Measurements from ENCODE around the gene PCDHA3.
"Not testable (repeated sequence)": the region's sequence is repeated elsewhere in the genome, so short reads cannot be mapped to it uniquely, and the experiment has no call there.

DNA sequence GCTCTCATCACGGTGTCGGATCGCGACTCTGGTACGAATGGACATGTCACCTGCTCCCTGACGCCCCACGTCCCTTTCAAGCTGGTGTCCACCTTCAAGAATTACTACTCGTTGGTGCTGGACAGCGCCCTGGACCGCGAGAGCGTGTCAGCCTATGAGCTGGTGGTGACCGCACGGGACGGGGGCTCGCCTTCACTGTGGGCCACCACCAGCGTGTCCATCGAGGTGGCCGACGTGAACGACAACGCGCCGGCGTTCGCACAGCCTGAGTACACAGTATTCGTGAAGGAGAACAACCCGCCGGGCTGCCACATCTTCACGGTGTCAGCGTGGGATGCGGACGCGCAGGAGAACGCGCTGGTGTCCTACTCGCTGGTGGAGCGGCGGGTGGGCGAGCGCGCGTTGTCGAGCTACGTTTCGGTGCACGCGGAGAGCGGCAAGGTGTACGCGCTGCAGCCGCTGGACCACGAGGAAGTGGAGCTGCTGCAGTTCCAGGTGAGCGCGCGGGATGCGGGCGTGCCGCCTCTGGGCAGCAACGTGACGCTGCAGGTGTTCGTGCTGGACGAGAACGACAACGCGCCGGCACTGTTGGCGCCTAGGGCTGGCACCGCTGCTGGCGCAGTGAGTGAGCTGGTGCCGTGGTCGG is 4.7 kb upstream of the PCDHA3 start:
- TF ChIP-seq, protein P1, sequence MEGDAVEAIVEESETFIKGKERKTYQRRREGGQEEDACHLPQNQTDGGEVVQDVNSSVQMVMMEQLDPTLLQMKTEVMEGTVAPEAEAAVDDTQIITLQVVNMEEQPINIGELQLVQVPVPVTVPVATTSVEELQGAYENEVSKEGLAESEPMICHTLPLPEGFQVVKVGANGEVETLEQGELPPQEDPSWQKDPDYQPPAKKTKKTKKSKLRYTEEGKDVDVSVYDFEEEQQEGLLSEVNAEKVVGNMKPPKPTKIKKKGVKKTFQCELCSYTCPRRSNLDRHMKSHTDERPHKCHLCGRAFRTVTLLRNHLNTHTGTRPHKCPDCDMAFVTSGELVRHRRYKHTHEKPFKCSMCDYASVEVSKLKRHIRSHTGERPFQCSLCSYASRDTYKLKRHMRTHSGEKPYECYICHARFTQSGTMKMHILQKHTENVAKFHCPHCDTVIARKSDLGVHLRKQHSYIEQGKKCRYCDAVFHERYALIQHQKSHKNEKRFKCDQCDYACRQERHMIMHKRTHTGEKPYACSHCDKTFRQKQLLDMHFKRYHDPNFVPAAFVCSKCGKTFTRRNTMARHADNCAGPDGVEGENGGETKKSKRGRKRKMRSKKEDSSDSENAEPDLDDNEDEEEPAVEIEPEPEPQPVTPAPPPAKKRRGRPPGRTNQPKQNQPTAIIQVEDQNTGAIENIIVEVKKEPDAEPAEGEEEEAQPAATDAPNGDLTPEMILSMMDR (conservative IDR thresholded peaks at IDR 0.05) = not testable (repeated sequence)
- TF ChIP-seq ZFX (IDR thresholded peaks at IDR 0.05) = not testable (repeated sequence)

Measured in C4-2B (cell line).